HG02885 (cell line): Measurements from ENCODE around the gene HMSD.
A peak's percentile ranks its signal among the peaks of the same experiment; 100 is the strongest.

Experiments used
- ATAC-seq: cut with Tn5 transposase; IDR thresholded peaks from one replicate; pipeline ENCODE4 v1.9.1; 2021; ENCODE audit warnings: mild to moderate bottlenecking; ENCODE audit not compliant: unreplicated experiment, poor library complexity

The HMSD gene

GRCh38 chr18:63953811-63954210 is 4.7 kb downstream of the HMSD start:
- ATAC-seq, result no peak

GRCh38 chr18:63956755-63957154 is 7.7 kb downstream of the HMSD start:
- ATAC-seq, result no peak

GRCh38 chr18:63960891-63961290 is 11.8 kb downstream of the HMSD start:
- ATAC-seq, result no peak

GRCh38 chr18:63961435-63961980 is 12.4 kb downstream of the HMSD start:
- no peak for ATAC-seq

- no peak for ATAC-seq
These were observed 13.0 kb downstream of the HMSD start for GRCh38 chr18:63962137-63962536.

- peak; percentile 86 for ATAC-seq
These were observed 14.6 kb downstream of the HMSD start for GRCh38 chr18:63963615-63964256.

- no peak for ATAC-seq
These were observed 15.8 kb downstream of the HMSD start for GRCh38 chr18:63964908-63965307.

- ATAC-seq, result no peak
These were observed 16.7 kb downstream of the HMSD start for GRCh38 chr18:63965716-63966330.

GRCh38 chr18:63969942-63970808 is 21.1 kb downstream of the HMSD start, which contains the start of gene SERPINB8:
SERPINB8 (plus strand) TSS chr18:63970081; CDS start chr18:63978309, 8,228 bp downstream.
- peak; percentile 92 for ATAC-seq

GRCh38 chr18:63970809-63971205 is 21.7 kb downstream of the HMSD start:
- ATAC-seq, result peak; percentile 0

- no peak for ATAC-seq
These were observed 22.4 kb downstream of the HMSD start for GRCh38 chr18:63971320-63972001.

GRCh38 chr18:63972002-63972376 is 22.9 kb downstream of the HMSD start:
- ATAC-seq, result no peak

- ATAC-seq, result no peak
These were observed 25.9 kb downstream of the HMSD start for GRCh38 chr18:63974991-63975390.

- ATAC-seq, result peak; percentile 36
These were observed 26.5 kb downstream of the HMSD start for GRCh38 chr18:63975628-63976027.

GRCh38 chr18:63977040-63977439 is 27.9 kb downstream of the HMSD start:
- no peak for ATAC-seq

- peak; percentile 75 for ATAC-seq
These were observed 30.4 kb downstream of the HMSD start for GRCh38 chr18:63979409-63979920.

- ATAC-seq, result no peak
These were observed 30.9 kb downstream of the HMSD start for GRCh38 chr18:63980027-63980426.

- no peak for ATAC-seq
These were observed 31.9 kb downstream of the HMSD start for GRCh38 chr18:63980896-63981460.

GRCh38 chr18:63981719-63982118 is 32.6 kb downstream of the HMSD start:
- ATAC-seq, result no peak

- no peak for ATAC-seq
These were observed 33.3 kb downstream of the HMSD start for GRCh38 chr18:63982361-63982760.
